Effector CD4-positive, alpha-beta T cell (primary cell): ENCODE measurements around the gene LRRC41.
"Not testable (repeated sequence)": the region's sequence is repeated elsewhere in the genome, so short reads cannot be mapped to it uniquely, and the experiment has no call there.

Experiments used
- DNase-seq: peaks from one replicate; pipeline ENCODE4 v3.0.0-alpha.2; 2020

The LRRC41 gene

GRCh38 chr1:46241733-46242132, 61.7 kb downstream of the LRRC41 start:
- not testable (repeated sequence) for DNase-seq

GRCh38 chr1:46238865-46239264, 64.6 kb downstream of the LRRC41 start:
- DNase-seq: not testable (repeated sequence)

GRCh38 chr1:46236882-46237281, 66.5 kb downstream of the LRRC41 start:
- no peak for DNase-seq

DNA sequence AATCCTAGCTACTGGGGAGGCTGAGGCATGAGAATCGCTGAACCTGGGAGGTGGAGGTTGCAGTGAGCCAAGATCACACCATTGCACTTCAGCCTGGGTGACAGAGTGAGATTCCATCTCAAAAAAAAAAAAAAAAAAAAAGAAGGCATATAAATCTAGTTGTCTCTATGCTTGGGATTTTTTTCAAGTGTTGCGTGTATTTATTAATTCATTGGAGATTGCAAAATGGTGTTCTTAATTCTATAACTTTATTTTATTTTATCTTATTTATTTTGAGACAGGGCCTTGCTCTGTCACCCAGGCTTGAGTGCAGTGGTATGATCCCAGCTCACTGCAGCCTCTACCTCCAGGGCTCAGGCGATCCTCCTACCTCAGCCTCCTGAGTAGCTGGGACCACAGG, 72.2 kb downstream of the LRRC41 start:
- DNase-seq: not testable (repeated sequence)
